ENCODE measurements around the gene DOK4. TPM values are rescaled to one million over a fixed set of nuclear protein-coding genes. Genes with fewer than 3 reads are reported as not detected.

The DOK4 gene
- total RNA-seq, 4 donors from 2014 or later = 2.2 to 3.6 (median 2.9) TPM

GRCh38 chr16:57473176-57473840 is 13.0 kb downstream of the DOK4 start:
- H3K36me3 ChIP-seq = peaks cover 0 to 42% of the 10 kb centered on the region in 2 donors
- intact Hi-C loops (cut with DNase I; ENCODE audit: low total_unique reads) = no loop called here
- ATAC-seq = no peak

GRCh38 chr16:57472665-57473060 is 13.6 kb downstream of the DOK4 start:
- Histone ChIP-seq H3K36me3 (peaks cover 0 to 48% of the 10 kb centered on the region in 2 donors), H3K9me3 (no peaks in the 10 kb centered on the region), H3K27me3 (no peaks in the 10 kb centered on the region), H3K27ac (no peak overlapping the region), H3K4me3 (no peak overlapping the region), H3K4me1 (peaks cover 6 to 12% of the 10 kb centered on the region in 2 donors)
- intact Hi-C loops (cut with DNase I; ENCODE audit: low total_unique reads) = no loop called here
- no peak for ATAC-seq
- DNase-seq = no peak
- TF ChIP-seq POLR2A (IDR thresholded peaks at IDR 0.05) (no peak), CTCF (IDR thresholded peaks at IDR 0.05 in 4 of 5, conservative IDR thresholded peaks at IDR 0.05 in 1 of 5) (no peak)
- in situ Hi-C loops (cut with MboI; ENCODE audit: low sequenced_read_pairs in 4 of 4) = no loop called here

More at GRCh38 chr16:57473176-57473840, 13.0 kb downstream of the DOK4 start:
- no peak for DNase-seq
- TF ChIP-seq POLR2A (IDR thresholded peaks at IDR 0.05) (no peak), CTCF (IDR thresholded peaks at IDR 0.05 in 4 of 5, conservative IDR thresholded peaks at IDR 0.05 in 1 of 5) (no peak)
- Histone ChIP-seq H3K4me1 (peaks cover 6 to 12% of the 10 kb centered on the region in 2 donors), H3K27me3 (no peaks in the 10 kb centered on the region), H3K4me3 (no peak overlapping the region), H3K27ac (no peak overlapping the region), H3K9me3 (no peaks in the 10 kb centered on the region)
- in situ Hi-C loops (cut with MboI; ENCODE audit: low sequenced_read_pairs in 4 of 4) = no loop called here

GRCh38 chr16:57471852-57472664 is 14.2 kb downstream of the DOK4 start:
- no peaks in the 10 kb centered on the region for H3K9me3 ChIP-seq
- H3K36me3 ChIP-seq = peaks cover 0 to 53% of the 10 kb centered on the region in 2 donors
- no peak overlapping the region for H3K4me3 ChIP-seq
- H3K27ac ChIP-seq = no peak overlapping the region
- TF ChIP-seq POLR2A (IDR thresholded peaks at IDR 0.05) (no peak), CTCF (IDR thresholded peaks at IDR 0.05 in 4 of 5, conservative IDR thresholded peaks at IDR 0.05 in 1 of 5) (no peak)
- no peak for DNase-seq
- no peaks in the 10 kb centered on the region for H3K27me3 ChIP-seq
- in situ Hi-C loops (cut with MboI; ENCODE audit: low sequenced_read_pairs in 4 of 4) (no loop called here), intact Hi-C loops (cut with DNase I; ENCODE audit: low total_unique reads) (no loop called here)
- ATAC-seq = no peak
- peaks cover 6 to 12% of the 10 kb centered on the region in 2 donors for H3K4me1 ChIP-seq

- Histone ChIP-seq H3K9me3 (no peaks in the 10 kb centered on the region), H3K27me3 (no peaks in the 10 kb centered on the region), H3K4me3 (no peak overlapping the region), H3K36me3 (peaks cover 0 to 61% of the 10 kb centered on the region in 2 donors), H3K4me1 (peaks cover 6 to 12% of the 10 kb centered on the region in 2 donors), H3K27ac (peak overlapping the region in 1 of 4 donors; percentile 1)
- in situ Hi-C loops (cut with MboI; ENCODE audit: low sequenced_read_pairs in 4 of 4) = no loop called here
- ATAC-seq (no peak), DNase-seq (no peak)
- TF ChIP-seq POLR2A (IDR thresholded peaks at IDR 0.05) (no peak), CTCF (IDR thresholded peaks at IDR 0.05 in 4 of 5, conservative IDR thresholded peaks at IDR 0.05 in 1 of 5) (no peak)
- intact Hi-C loops (cut with DNase I; ENCODE audit: low total_unique reads) = no loop called here
Measured at GRCh38 chr16:57471209-57471608, 15.1 kb downstream of the DOK4 start.
